GM13977 (cell line): ENCODE results near the gene MAL.

Experiments used
- DNase-seq: peaks from one replicate; pipeline ENCODE4 v3.0.0; 2012; ENCODE audit warnings: low spot score
- CTCF ChIP-seq: IDR thresholded peaks from 2 replicates; pipeline ENCODE4 v1.5.1; 2012; ENCODE audit warnings: mild to moderate bottlenecking, control low read depth; ENCODE audit not compliant: insufficient read depth; ENCODE audit errors: extremely low read depth, missing control alignments
- in situ Hi-C: fragments of 300-500 bp; cut with MboI; formaldehyde crosslinking; loops from one replicate; pipeline ENCODE4 v1.12.0; 2022; ENCODE audit warnings: low sequenced_read_pairs, low pct_unique_long_range_greater_than_20kb, mixed read lengths, inconsistent platforms; ENCODE audit not compliant: unreplicated experiment

Gene MAL

GRCh38 chr2:95004287-95004686 lies 21.2 kb upstream of the MAL start:
- in situ Hi-C loops, result no loop called here
- no peak for DNase-seq
- no peak for TF ChIP-seq CTCF

DNA sequence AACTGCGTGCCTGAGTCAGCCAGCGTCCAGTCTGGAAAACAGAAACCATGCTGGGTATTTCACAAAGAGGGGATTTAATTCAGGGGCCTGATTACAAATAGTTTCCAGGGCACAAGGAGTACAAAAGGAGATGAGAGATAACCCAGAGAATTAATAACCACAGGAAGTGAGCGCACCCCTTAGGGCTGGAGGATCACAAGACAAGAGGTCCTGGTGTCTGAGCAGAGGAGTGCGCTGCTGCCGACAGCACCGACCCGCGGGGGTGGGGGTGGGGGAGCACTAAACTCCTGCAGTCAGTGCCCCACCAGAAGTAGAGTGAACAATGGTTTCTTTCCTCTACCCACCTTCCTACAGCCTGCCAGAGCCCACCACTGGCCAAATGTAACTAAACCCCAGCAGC lies 20.8 kb upstream of the MAL start:
- in situ Hi-C loops, result no loop called here
- DNase-seq, result no peak
- no peak for TF ChIP-seq CTCF

- TF ChIP-seq CTCF, result no peak
- in situ Hi-C loops, result no loop called here
- no peak for DNase-seq
These were observed 19.8 kb upstream of the MAL start for GRCh38 chr2:95005726-95006125.

DNA sequence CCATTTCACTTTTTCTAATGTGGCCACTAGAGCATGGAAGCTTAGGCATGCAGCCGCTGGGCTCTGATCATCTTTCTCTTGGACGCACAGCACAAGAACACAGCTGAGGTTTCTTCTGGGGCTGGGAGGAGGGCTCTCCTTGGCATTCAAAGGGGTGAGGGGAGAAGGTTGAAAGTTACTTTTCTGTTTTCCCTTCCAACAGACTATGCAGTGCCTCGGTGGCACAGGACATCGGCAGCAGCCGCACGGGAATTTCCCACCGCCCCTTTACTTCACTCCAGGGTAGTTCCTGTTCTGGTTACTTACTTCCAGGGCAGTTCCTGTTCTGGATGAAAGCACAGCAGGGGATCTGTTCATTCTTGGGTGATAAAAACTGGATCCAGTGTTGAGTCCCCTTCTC lies 18.9 kb upstream of the MAL start:
- TF ChIP-seq CTCF, result no peak
- in situ Hi-C loops, result no loop called here
- DNase-seq, result no peak

- DNase-seq, result no peak
- TF ChIP-seq CTCF, result no peak
- in situ Hi-C loops, result no loop called here
These were observed 18.4 kb upstream of the MAL start for GRCh38 chr2:95007031-95007609.

- no peak for DNase-seq
- TF ChIP-seq CTCF, result no peak
- in situ Hi-C loops, result no loop called here
These were observed 17.7 kb upstream of the MAL start for GRCh38 chr2:95007822-95008221.

GRCh38 chr2:95008306-95008705 lies 17.2 kb upstream of the MAL start:
- DNase-seq, result no peak
- no peak for TF ChIP-seq CTCF
- in situ Hi-C loops, result no loop called here
